ENCODE measurements around the gene VMA21.

DNA sequence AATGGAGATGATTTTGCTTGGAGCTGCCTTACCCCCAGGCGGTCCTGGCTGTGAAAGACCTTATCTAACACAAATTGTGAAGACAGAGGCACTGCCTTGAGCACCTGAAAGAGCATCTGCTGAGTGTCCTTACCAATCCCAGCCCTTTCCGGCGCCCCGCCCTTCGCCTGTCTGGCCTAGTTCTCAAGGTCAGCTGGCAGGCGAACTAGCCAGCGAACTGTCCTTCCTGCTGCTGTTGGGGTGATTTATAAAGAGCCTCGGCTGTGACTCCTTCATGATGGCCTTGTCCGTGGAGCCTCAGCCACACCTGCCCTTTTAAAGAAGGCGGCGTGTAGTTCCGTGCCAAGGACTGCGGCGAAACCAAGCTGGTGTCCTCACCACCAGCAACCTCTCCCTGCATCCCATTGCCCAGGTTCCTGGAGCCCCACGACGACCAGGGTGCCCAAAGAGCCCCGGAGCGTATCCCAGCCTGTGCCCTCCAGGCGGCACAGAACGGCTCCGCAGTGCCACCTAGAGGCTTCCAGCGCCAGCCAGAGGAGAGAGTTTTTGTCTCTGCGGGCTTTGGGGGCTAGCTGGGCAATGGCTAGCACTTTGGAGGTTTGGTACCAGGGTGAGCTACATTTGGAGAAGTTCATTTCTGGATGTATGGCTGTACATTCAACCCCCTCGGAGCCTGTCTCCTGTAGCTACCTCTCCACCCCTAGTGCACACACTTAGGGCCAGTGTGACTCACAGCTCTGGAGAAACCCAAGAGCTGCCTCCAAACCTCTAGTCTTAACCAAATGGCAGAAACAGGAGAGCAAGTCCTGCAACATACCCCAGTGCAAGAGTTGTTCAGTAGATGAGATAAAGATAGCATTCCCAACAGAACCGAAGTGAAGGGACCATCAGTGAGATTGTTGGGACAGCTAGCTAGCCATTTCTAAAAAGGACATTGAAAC, 36.8 kb upstream of the VMA21 start:
- TF ChIP-seq, protein P1, sequence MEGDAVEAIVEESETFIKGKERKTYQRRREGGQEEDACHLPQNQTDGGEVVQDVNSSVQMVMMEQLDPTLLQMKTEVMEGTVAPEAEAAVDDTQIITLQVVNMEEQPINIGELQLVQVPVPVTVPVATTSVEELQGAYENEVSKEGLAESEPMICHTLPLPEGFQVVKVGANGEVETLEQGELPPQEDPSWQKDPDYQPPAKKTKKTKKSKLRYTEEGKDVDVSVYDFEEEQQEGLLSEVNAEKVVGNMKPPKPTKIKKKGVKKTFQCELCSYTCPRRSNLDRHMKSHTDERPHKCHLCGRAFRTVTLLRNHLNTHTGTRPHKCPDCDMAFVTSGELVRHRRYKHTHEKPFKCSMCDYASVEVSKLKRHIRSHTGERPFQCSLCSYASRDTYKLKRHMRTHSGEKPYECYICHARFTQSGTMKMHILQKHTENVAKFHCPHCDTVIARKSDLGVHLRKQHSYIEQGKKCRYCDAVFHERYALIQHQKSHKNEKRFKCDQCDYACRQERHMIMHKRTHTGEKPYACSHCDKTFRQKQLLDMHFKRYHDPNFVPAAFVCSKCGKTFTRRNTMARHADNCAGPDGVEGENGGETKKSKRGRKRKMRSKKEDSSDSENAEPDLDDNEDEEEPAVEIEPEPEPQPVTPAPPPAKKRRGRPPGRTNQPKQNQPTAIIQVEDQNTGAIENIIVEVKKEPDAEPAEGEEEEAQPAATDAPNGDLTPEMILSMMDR (IDR thresholded peaks at IDR 0.05; ENCODE audit: poor library complexity): peak; percentile 49
- no peak for TF ChIP-seq EZH2 (IDR thresholded peaks at IDR 0.05; ENCODE audit: borderline replicate concordance)

Measured in hepatocyte (in vitro differentiated cells).